ENCODE measurements around the gene MS4A4E. TPM values are rescaled to one million over a fixed set of nuclear protein-coding genes. Genes with fewer than 3 reads are reported as not detected.
"Not testable (repeated sequence)": the region's sequence is repeated elsewhere in the genome, so short reads cannot be mapped to it uniquely, and the experiment has no call there.

The MS4A4E gene
- total RNA-seq, 2 experiments from 2014 or later = not detected

GRCh38 chr11:60206616-60207015 lies 36.3 kb downstream of the MS4A4E start:
- ChIA-PET POLR2A (no interaction called here), CTCF (ENCODE audit: unreplicated experiment) (no interaction called here)
- no TSS peak for BruUV-seq (replicated peaks)
- no peaks in the 10 kb centered on the region for H3K79me2 ChIP-seq (ENCODE audit: insufficient read depth, low read depth, low read length)
- TF ChIP-seq CTCF (conservative IDR thresholded peaks at IDR 0.05; ENCODE audit: low read length) = no peak
- TF ChIP-seq EZH2phosphoT487 (IDR thresholded peaks at IDR 0.05; ENCODE audit: borderline replicate concordance, low read depth, low read length) = no peak
- H3K9me2 ChIP-seq (ENCODE audit: insufficient read depth, low read length) = no peaks in the 10 kb centered on the region
- H3K4me3 ChIP-seq (ENCODE audit: low read depth, low read length, poor library complexity, severe bottlenecking) = no peak overlapping the region
- no peak overlapping the region for H3K4me2 ChIP-seq (ENCODE audit: low read length)
- H3K4me1 ChIP-seq (ENCODE audit: insufficient read depth, low read length, poor library complexity, severe bottlenecking) = no peaks in the 10 kb centered on the region
- H2AFZ ChIP-seq (ENCODE audit: low read length) = no peak overlapping the region
- no peak for DNase-seq (ENCODE audit: low spot score)
- H3K36me3 ChIP-seq (ENCODE audit: insufficient read depth, low read length) = no peaks in the 10 kb centered on the region
- H3K27ac ChIP-seq (ENCODE audit: low read depth, low read length, poor library complexity, severe bottlenecking) = no peak overlapping the region
- H3K9me3 ChIP-seq (ENCODE audit: low read length) = no peaks in the 10 kb centered on the region
- no peaks in the 10 kb centered on the region for H4K20me1 ChIP-seq (ENCODE audit: insufficient read depth, low read length)
- intact Hi-C loops (cut with micrococcal nuclease; ENCODE audit: unreplicated experiment) = no loop called here

- H3K4me3 ChIP-seq (ENCODE audit: low read depth, low read length, poor library complexity, severe bottlenecking) = no peak overlapping the region
- no peaks in the 10 kb centered on the region for H3K79me2 ChIP-seq (ENCODE audit: insufficient read depth, low read depth, low read length)
- intact Hi-C loops (cut with micrococcal nuclease; ENCODE audit: unreplicated experiment) = no loop called here
- ChIA-PET POLR2A (no interaction called here), CTCF (ENCODE audit: unreplicated experiment) (no interaction called here)
- H3K27ac ChIP-seq (ENCODE audit: low read depth, low read length, poor library complexity, severe bottlenecking) = no peak overlapping the region
- BruUV-seq (replicated peaks) = no TSS peak
- no peak for DNase-seq (ENCODE audit: low spot score)
- H4K20me1 ChIP-seq (ENCODE audit: insufficient read depth, low read length) = no peaks in the 10 kb centered on the region
- H3K9me2 ChIP-seq (ENCODE audit: insufficient read depth, low read length) = no peaks in the 10 kb centered on the region
- H3K4me1 ChIP-seq (ENCODE audit: insufficient read depth, low read length, poor library complexity, severe bottlenecking) = no peaks in the 10 kb centered on the region
- no peaks in the 10 kb centered on the region for H3K36me3 ChIP-seq (ENCODE audit: insufficient read depth, low read length)
- TF ChIP-seq CTCF (conservative IDR thresholded peaks at IDR 0.05; ENCODE audit: low read length) = no peak
- TF ChIP-seq EZH2phosphoT487 (IDR thresholded peaks at IDR 0.05; ENCODE audit: borderline replicate concordance, low read depth, low read length) = no peak
- no peaks in the 10 kb centered on the region for H3K9me3 ChIP-seq (ENCODE audit: low read length)
- no peak overlapping the region for H2AFZ ChIP-seq (ENCODE audit: low read length)
- no peak overlapping the region for H3K4me2 ChIP-seq (ENCODE audit: low read length)
Measured at GRCh38 chr11:60204922-60205321, 38.0 kb downstream of the MS4A4E start.

- intact Hi-C loops (cut with micrococcal nuclease; ENCODE audit: unreplicated experiment) = not testable (repeated sequence)
Measured at GRCh38 chr11:60201334-60201733, 41.6 kb downstream of the MS4A4E start.

More at GRCh38 chr11:60201334-60201733, 41.6 kb downstream of the MS4A4E start:
- CTCF ChIA-PET (ENCODE audit: unreplicated experiment); H3K9me3 ChIP-seq (ENCODE audit: low read length); H3K9me2 ChIP-seq (ENCODE audit: insufficient read depth, low read length); POLR2A ChIA-PET; H4K20me1 ChIP-seq (ENCODE audit: insufficient read depth, low read length); H3K4me3 ChIP-seq (ENCODE audit: low read depth, low read length, poor library complexity, severe bottlenecking); DNase-seq (ENCODE audit: low spot score); BruUV-seq (replicated peaks); H3K4me1 ChIP-seq (ENCODE audit: insufficient read depth, low read length, poor library complexity, severe bottlenecking); H3K79me2 ChIP-seq (ENCODE audit: insufficient read depth, low read depth, low read length); H2AFZ ChIP-seq (ENCODE audit: low read length); H3K4me2 ChIP-seq (ENCODE audit: low read length); H3K36me3 ChIP-seq (ENCODE audit: insufficient read depth, low read length); H3K27ac ChIP-seq (ENCODE audit: low read depth, low read length, poor library complexity, severe bottlenecking): not testable (repeated sequence)

Measured in OCI-LY7 (cell line).